HepG2 (cell line): Measurements from ENCODE around the gene GPC2. TPM values are rescaled to one million over a fixed set of nuclear protein-coding genes. Genes with fewer than 3 reads are reported as not detected.

ENCODE experiments used
- ATAC-seq: fragments of 200-7000 bp; cut with Tn5 transposase; 3 replicates; pipeline ENCODE4 v1.9.1; 2020; ENCODE audit warnings: mild to moderate bottlenecking, moderate library complexity
- BruUV-seq: library from RNA; stranded (reverse); fragments of 400-500 nt; replicated peaks from 2 replicates; lab custom pipeline; 2021; lab: Mats Ljungman, UMichigan
- CTCF ChIA-PET: fragments of 300-600 bp; formaldehyde crosslinking; extraction: SDS; loops from one replicate; lab custom pipeline; 2021; ENCODE audit warnings: low total read pairs, inconsistent platforms, low intra/inter-chr PET ratio; lab: Yijun Ruan, JAX
- POLR2A ChIA-PET: fragments of 350-600 bp; sonication (Branson Sonifier 250); formaldehyde crosslinking; loops from one replicate; lab custom pipeline; 2020; ENCODE audit warnings: antibody characterized with exemption, inconsistent platforms; lab: Yijun Ruan, JAX
- DNase-seq: peaks from one replicate; pipeline ENCODE4 v3.0.0-alpha.2; 2015; ENCODE audit warnings: low spot score
- FAIRE-seq: peaks from 3 replicates; lab custom pipeline; 2011; peaks lifted over from hg19 to GRCh38; lab: Jason Lieb, UNC
- H2AFZ ChIP-seq: one replicate; pipeline ENCODE4 v1.6.1; 2011; ENCODE audit warnings: low read length, inconsistent platforms
- H3K27ac ChIP-seq: fragments of 300-600 bp; 3 replicates; pipeline ENCODE4 v1.8.0; 2011; ENCODE audit warnings: mixed run types, mild to moderate bottlenecking, mixed read lengths, low read length, inconsistent platforms; ENCODE audit not compliant: insufficient read depth; ENCODE audit errors: extremely low read length
- H3K27me3 ChIP-seq, 2 experiments: fragments of 200-600 bp in 1 of 2; 2 replicates in 1 of 2; 3 replicates in 1 of 2; pipeline versions ENCODE4 v1.6.0 to v1.8.0; 2011; ENCODE audit warnings: low read length in 2 of 2, mild to moderate bottlenecking in 2 of 2, moderate library complexity in 2 of 2, inconsistent platforms in 1 of 2; ENCODE audit not compliant: insufficient read depth in 2 of 2, control insufficient read depth in 1 of 2
- H3K36me3 ChIP-seq, 2 experiments: fragments of 200-600 bp in 1 of 2; replicated peaks in 1 of 2; 2 replicates in 1 of 2; 3 replicates in 1 of 2; pipeline versions ENCODE4 v1.5.1 to v1.8.0; 2011; ENCODE audit warnings: low read length in 2 of 2, inconsistent platforms in 1 of 2; ENCODE audit not compliant: insufficient read depth in 2 of 2, control insufficient read depth in 1 of 2
- H3K4me1 ChIP-seq: 2 replicates; pipeline ENCODE4 v1.5.1; 2012; ENCODE audit warnings: low read length, inconsistent platforms; ENCODE audit not compliant: insufficient read depth
- H3K4me2 ChIP-seq: 2 replicates; pipeline ENCODE4 v1.6.0; 2011; ENCODE audit warnings: low read depth, low read length, inconsistent platforms
- H3K4me3 ChIP-seq, 3 experiments: fragments of 200-600 bp in 1 of 3; sonication (generic), shearing (Covaris generic) in 1 of 3; replicated peaks in 1 of 3; 2 replicates each; pipeline ENCODE4 v1.5.1; 2011 to 2016; ENCODE audit warnings: low read length in 3 of 3, inconsistent platforms in 2 of 3, low read depth in 2 of 3, mild to moderate bottlenecking in 2 of 3, control low read depth in 1 of 3, mixed read lengths in 1 of 3; ENCODE audit not compliant: insufficient read depth in 1 of 3
- H3K79me2 ChIP-seq: one replicate; pipeline ENCODE4 v1.6.1; 2011; ENCODE audit warnings: low read length, inconsistent platforms; ENCODE audit not compliant: insufficient read depth
- H3K9ac ChIP-seq: 2 replicates; pipeline ENCODE4 v1.6.0; 2011; ENCODE audit warnings: mild to moderate bottlenecking, low read depth, low read length, inconsistent platforms; ENCODE audit not compliant: insufficient read depth
- H3K9me3 ChIP-seq: 2 replicates; pipeline ENCODE4 v1.5.1; 2012; ENCODE audit warnings: mild to moderate bottlenecking, low read length
- H4K20me1 ChIP-seq: 2 replicates; pipeline ENCODE4 v1.6.0; 2011; ENCODE audit warnings: inconsistent platforms, mild to moderate bottlenecking, low read length, moderate library complexity; ENCODE audit not compliant: insufficient read depth
- ARNT ChIP-seq: fragments of 450-650 bp; IDR thresholded peaks from 2 replicates; pipeline ENCODE4 v1.6.1; 2017
- ATAD3A ChIP-seq: sonication (generic); formaldehyde crosslinking; IDR thresholded peaks from 2 replicates; pipeline ENCODE4 v1.4.0; 2020; ENCODE audit warnings: missing genetic modification reagents
- BCL3 ChIP-seq: sonication (generic); formaldehyde crosslinking; IDR thresholded peaks from 2 replicates; pipeline ENCODE4 v1.5.1; 2020; ENCODE audit warnings: mild to moderate bottlenecking, missing genetic modification reagents, moderate library complexity
- DPF2 ChIP-seq: sonication (generic); formaldehyde crosslinking; IDR thresholded peaks from 2 replicates; pipeline ENCODE4 v1.4.0; 2020; ENCODE audit warnings: mild to moderate bottlenecking, low read depth, missing genetic modification reagents, borderline replicate concordance
- E2F2 ChIP-seq: sonication (generic); formaldehyde crosslinking; IDR thresholded peaks from 2 replicates; pipeline ENCODE4 v1.4.0; 2020; ENCODE audit warnings: missing genetic modification reagents, borderline replicate concordance
- EP300 ChIP-seq, 3 experiments: sonication (generic) in 1 of 3; formaldehyde crosslinking in 1 of 3; IDR thresholded peaks; 2 replicates each; pipeline versions ENCODE4 v1.5.1 to v1.6.1; 2011 to 2020; ENCODE audit warnings: low read depth in 2 of 3, low read length in 2 of 3, borderline replicate concordance in 1 of 3, improper control_type of control experiment in 1 of 3, mild to moderate bottlenecking in 1 of 3, missing genetic modification reagents in 1 of 3, moderate library complexity in 1 of 3
- HDAC2 ChIP-seq: sonication (generic); formaldehyde crosslinking; IDR thresholded peaks from 2 replicates; pipeline ENCODE4 v1.4.0; 2020; ENCODE audit warnings: missing genetic modification reagents
- HOMEZ ChIP-seq: IDR thresholded peaks from 2 replicates; pipeline ENCODE4 v1.6.1; 2016; ENCODE audit warnings: low read depth
- NR2C2 ChIP-seq: sonication (generic); formaldehyde crosslinking; IDR thresholded peaks from 2 replicates; pipeline ENCODE4 v1.4.0; 2020; ENCODE audit warnings: missing genetic modification reagents, mild to moderate bottlenecking, moderate library complexity, borderline replicate concordance
- PATZ1 ChIP-seq: sonication (generic); formaldehyde crosslinking; IDR thresholded peaks from 2 replicates; pipeline ENCODE4 v1.4.0; 2020; ENCODE audit warnings: missing genetic modification reagents
- REPIN1 ChIP-seq: sonication (generic); formaldehyde crosslinking; IDR thresholded peaks from 2 replicates; pipeline ENCODE4 v1.8.0; 2022; ENCODE audit warnings: missing genetic modification reagents, low read depth, mild to moderate bottlenecking, borderline replicate concordance
- REXO4 ChIP-seq: sonication (generic); formaldehyde crosslinking; IDR thresholded peaks from 2 replicates; pipeline ENCODE4 v1.8.0; 2022; ENCODE audit warnings: missing genetic modification reagents, mild to moderate bottlenecking, borderline replicate concordance
- ZNF3 ChIP-seq: IDR thresholded peaks from 2 replicates; pipeline ENCODE4 v1.7.0; 2017; ENCODE audit warnings: inconsistent platforms
- ZNF547 ChIP-seq: sonication (generic); formaldehyde crosslinking; IDR thresholded peaks from 2 replicates; pipeline ENCODE4 v1.5.1; 2020; ENCODE audit warnings: mild to moderate bottlenecking, missing genetic modification reagents
- ZNF629 ChIP-seq: sonication (generic); formaldehyde crosslinking; conservative IDR thresholded peaks from 2 replicates; pipeline ENCODE4 v1.5.0; 2020; ENCODE audit warnings: missing genetic modification reagents
- ZNF670 ChIP-seq: sonication (generic); formaldehyde crosslinking; IDR thresholded peaks from 2 replicates; pipeline ENCODE4 v1.8.0; 2022; ENCODE audit warnings: mild to moderate bottlenecking, missing genetic modification reagents, borderline replicate concordance
- WGBS: methylation state at CpG from one replicate; pipeline ENCODE4 v1.1.6; 2017; ENCODE audit warnings: low lambda C conversion rate; 5-methylcytosine and 5-hydroxymethylcytosine counted together
- in situ Hi-C: cut with HindIII; loops from 2 replicates; pipeline ENCODE4 v1.10.0; 2017; ENCODE audit warnings: low pct_unique_long_range_greater_than_20kb; ENCODE audit not compliant: extremely low pct_ligation_motif_present
- intact Hi-C: fragments of 100-400 bp; cut with micrococcal nuclease; formaldehyde crosslinking; loops from one replicate; pipeline ENCODE4 v1.10.0; 2022; ENCODE audit not compliant: unreplicated experiment
- polyA plus RNA-seq, 8 experiments: library from polyadenylated mRNA; depleted of rRNA in 3 of 8; stranded (reverse) in 7 of 8; unstranded in 1 of 8; fragments of >200 nt; fragmentation: Illumina TruSeq in 4 of 8; extraction: Trizol in 4 of 8; gene quantifications; 2 replicates each; pipeline versions ENCODE4 v1.2.1 to v1.2.3, GENCODE V29; 2011 to 2016; ENCODE audit warnings: low read depth in 4 of 8, missing spikeins in 1 of 8, mixed read lengths in 1 of 8; ENCODE audit not compliant: insufficient read depth in 1 of 8
- total RNA-seq, 5 experiments: library from RNA; depleted of rRNA; stranded (reverse); fragments of >200 nt; fragmentation: Illumina TruSeq; extraction: Trizol; gene quantifications; 2 replicates each; pipeline ENCODE4 v1.2.3, GENCODE V29; 2016; ENCODE audit warnings: low read depth in 1 of 5

Gene GPC2
- total and polyA plus RNA-seq, 2 of the 13 experiments (the other 11 are each of a cell fraction or from before 2014, with no cell fraction given), result 0.64 to 0.78 TPM

- ATAC-seq (peak; percentile 98), FAIRE-seq (peak; percentile 99), DNase-seq (peak; percentile 98)
- under 1% methylated on average over 30 of the region's 46 CpGs for WGBS
- Histone ChIP-seq H3K4me1 (peaks cover 45% of the 10 kb centered on the region), H3K36me3 (0 out of 5 replicates have a peak, but pooled peaks cover 0 to 1% of the 10 kb centered on the region in 2 experiments), H3K4me2 (peak within 1 kb of the TSS; percentile 88), H3K4me3 (peak within 1 kb of the TSS; percentile 96 to 97 (median 97)), H3K27me3 (no peaks in the 10 kb centered on the region), H3K9ac (peak within 1 kb of the TSS; percentile 79), H3K79me2 (peaks cover 15% of the 10 kb centered on the region), H3K9me3 (no peaks in the 10 kb centered on the region), H2AFZ (peak within 1 kb of the TSS; percentile 66), H3K27ac (peak within 1 kb of the TSS; percentile 46), H4K20me1 (no peaks in the 10 kb centered on the region; the same call in 1 of the 2 replicates)
- ChIA-PET POLR2A (interaction anchor here (0.6 to 2.3 kb wide), 16 partner anchors 8 to 280 kb away, joined by 3 to 25 read pairs (median 7); partner anchors contain the start of genes AP4M1, COPS6, GAL3ST4 and GPC2), CTCF (no interaction called here)
- in situ Hi-C loops, result no loop called here
- no TSS peak for BruUV-seq
- intact Hi-C loops, result no loop called here
- TF ChIP-seq REXO4 (CRISPR knock-in tag) (no peak), BCL3 (0 out of 2 replicates have a peak, but pooled peaks have one; percentile 50), DPF2 (CRISPR knock-in tag) (peak; percentile 13; the same call in 1 of the 2 replicates), EP300 (IDR thresholded peaks at IDR 0.05; ENCODE audit: low read depth in 2 of 2, low read length in 2 of 2) (no peak; a peak in 1 of 4 replicates), EP300 (CRISPR knock-in tag; IDR thresholded peaks at IDR 0.05; ENCODE audit: borderline replicate concordance) (no peak), HOMEZ (CRISPR knock-in tag) (0 out of 2 replicates have a peak, but pooled peaks have one; percentile 24), ZNF547 (CRISPR knock-in tag) (no peak), ZNF670 (no peak; the same call in 1 of the 2 replicates), PATZ1 (CRISPR knock-in tag) (peak; percentile 88), ZNF3 (CRISPR knock-in tag) (no peak), HDAC2 (peak; percentile 56; the same call in 1 of the 2 replicates), ATAD3A (CRISPR knock-in tag) (no peak), E2F2 (CRISPR knock-in tag) (no peak), NR2C2 (no peak), REPIN1 (peak; percentile 69), ZNF629 (CRISPR knock-in tag) (no peak), ARNT (no peak)
These were observed 28.4 kb downstream of the GPC2 start, which contains the start of gene LAMTOR4 for GRCh38 chr7:100148559-100149328. Gene LAMTOR4 (plus strand): TSS chr7:100148918. CDS start chr7:100148973, 55 bp downstream.
